WTC11 (cell line): ENCODE results near the gene CDH2. TPM values are rescaled to one million over a fixed set of nuclear protein-coding genes. Genes with fewer than 3 reads are reported as not detected.

Experiments used
- ATAC-seq: fragments of 200-7000 bp; cut with Tn5 transposase; 2 replicates; pipeline ENCODE4 v1.10.0; 2021; ENCODE audit warnings: mild to moderate bottlenecking, moderate library complexity
- CTCF ChIA-PET: fragments of 300-600 bp; sonication (Branson Sonifier 250); formaldehyde crosslinking; loops from one replicate; lab custom pipeline; 2021; ENCODE audit warnings: antibody characterized with exemption; lab: Charles Lee
- POLR2A ChIA-PET: fragments of 350-600 bp; sonication (Branson Sonifier 250); formaldehyde crosslinking; loops from one replicate; lab custom pipeline; 2021; ENCODE audit warnings: antibody characterized with exemption; lab: Charles Lee
- DNase-seq: peaks from one replicate; pipeline ENCODE4 v3.0.0; 2021; ENCODE audit warnings: low spot score
- H3K27ac Mint-ChIP-seq: 2 replicates; pipeline ENCODE4 v1.8.0; 2021; ENCODE audit warnings: mixed read lengths
- H3K27me3 Mint-ChIP-seq: 2 replicates; pipeline ENCODE4 v1.8.0; 2021; ENCODE audit warnings: low read depth, mild to moderate bottlenecking, moderate library complexity, mixed read lengths
- H3K36me3 Mint-ChIP-seq: 2 replicates; pipeline ENCODE4 v1.8.0; 2021; ENCODE audit warnings: mixed read lengths
- H3K4me1 Mint-ChIP-seq: 2 replicates; pipeline ENCODE4 v1.8.0; 2022; ENCODE audit warnings: mixed read lengths
- H3K4me3 Mint-ChIP-seq: 2 replicates; pipeline ENCODE4 v1.8.0; 2021; ENCODE audit warnings: mild to moderate bottlenecking, moderate library complexity, mixed read lengths
- H3K9me3 Mint-ChIP-seq: 2 replicates; pipeline ENCODE4 v1.8.0; 2021; ENCODE audit warnings: mixed read lengths
- CBFB ChIP-seq: sonication (generic); formaldehyde crosslinking; IDR thresholded peaks from 2 replicates; pipeline ENCODE4 v1.8.1; 2022; ENCODE audit warnings: mild to moderate bottlenecking, low read depth, missing genetic modification reagents
- E2F1 ChIP-seq: sonication (generic); formaldehyde crosslinking; IDR thresholded peaks from 2 replicates; pipeline ENCODE4 v1.8.0; 2022; ENCODE audit warnings: mild to moderate bottlenecking, missing genetic modification reagents
- E2F4 ChIP-seq: sonication (generic); formaldehyde crosslinking; IDR thresholded peaks from 2 replicates; pipeline ENCODE4 v1.8.1; 2022; ENCODE audit warnings: low read depth, mild to moderate bottlenecking, moderate library complexity, missing genetic modification reagents, borderline replicate concordance
- ESRRA ChIP-seq: sonication (generic); formaldehyde crosslinking; IDR thresholded peaks from 2 replicates; pipeline ENCODE4 v1.8.1; 2022; ENCODE audit warnings: mild to moderate bottlenecking, missing genetic modification reagents, borderline replicate concordance
- ETV6 ChIP-seq: sonication (generic); formaldehyde crosslinking; IDR thresholded peaks from 2 replicates; pipeline ENCODE4 v1.8.1; 2022; ENCODE audit warnings: mild to moderate bottlenecking, missing genetic modification reagents
- FOXP1 ChIP-seq: sonication (generic); formaldehyde crosslinking; IDR thresholded peaks from 2 replicates; pipeline ENCODE4 v1.8.0; 2022; ENCODE audit warnings: missing genetic modification reagents, mild to moderate bottlenecking, moderate library complexity, borderline replicate concordance
- GABPB1 ChIP-seq: sonication (generic); formaldehyde crosslinking; IDR thresholded peaks from 2 replicates; pipeline ENCODE4 v1.8.1; 2023; ENCODE audit warnings: mild to moderate bottlenecking, missing genetic modification reagents
- HMGXB4 ChIP-seq: sonication (generic); formaldehyde crosslinking; IDR thresholded peaks from 2 replicates; pipeline ENCODE4 v1.8.1; 2023; ENCODE audit warnings: mild to moderate bottlenecking, moderate library complexity, missing genetic modification reagents
- JAZF1 ChIP-seq: fragments of 250-450 bp; sonication (Bioruptor Pico); IDR thresholded peaks from 2 replicates; pipeline ENCODE4 v1.9.0; 2021; ENCODE audit warnings: moderate library complexity, mild to moderate bottlenecking, inconsistent platforms
- PRDM15 ChIP-seq: sonication (generic); formaldehyde crosslinking; IDR thresholded peaks from 2 replicates; pipeline ENCODE4 v1.8.0; 2022; ENCODE audit warnings: missing genetic modification reagents
- TP53 ChIP-seq: sonication (generic); formaldehyde crosslinking; IDR thresholded peaks from 2 replicates; pipeline ENCODE4 v1.8.1; 2023; ENCODE audit warnings: mild to moderate bottlenecking, missing genetic modification reagents
- ZBTB21 ChIP-seq: sonication (generic); formaldehyde crosslinking; IDR thresholded peaks from 2 replicates; pipeline ENCODE4 v1.8.1; 2023; ENCODE audit warnings: mild to moderate bottlenecking, missing genetic modification reagents, borderline replicate concordance
- ZNF219 ChIP-seq: sonication (generic); formaldehyde crosslinking; IDR thresholded peaks from 2 replicates; pipeline ENCODE4 v1.8.0; 2023; ENCODE audit warnings: missing genetic modification reagents, mild to moderate bottlenecking, borderline replicate concordance
- ZNF416 ChIP-seq: fragments of 250-450 bp; sonication (Bioruptor Pico); IDR thresholded peaks from 2 replicates; pipeline ENCODE4 v1.9.0; 2021; ENCODE audit warnings: mild to moderate bottlenecking, inconsistent platforms
- ZNF671 ChIP-seq: fragments of 250-450 bp; sonication (Bioruptor Pico); IDR thresholded peaks from 2 replicates; pipeline ENCODE4 v1.8.0; 2021; ENCODE audit warnings: mild to moderate bottlenecking
- total RNA-seq: library from RNA; stranded (reverse); gene quantifications from 3 replicates; pipeline ENCODE4 v1.2.3, GENCODE V29; 2021
- TF ChIP-seq, protein P1 (sequence below): fragments of 250-450 bp; sonication (Bioruptor Pico); IDR thresholded peaks from 2 replicates; pipeline ENCODE4 v2.1.2; 2022; ENCODE audit warnings: mild to moderate bottlenecking, moderate library complexity

The CDH2 gene
- total RNA-seq, 1 experiment from 2014 or later, result 17.3 TPM

GRCh38 chr18:28036488-28036887 lies 140.4 kb downstream of the CDH2 start:
- TF ChIP-seq ZNF671 (CRISPR knock-in tag), result no peak
- TF ChIP-seq, protein P1, sequence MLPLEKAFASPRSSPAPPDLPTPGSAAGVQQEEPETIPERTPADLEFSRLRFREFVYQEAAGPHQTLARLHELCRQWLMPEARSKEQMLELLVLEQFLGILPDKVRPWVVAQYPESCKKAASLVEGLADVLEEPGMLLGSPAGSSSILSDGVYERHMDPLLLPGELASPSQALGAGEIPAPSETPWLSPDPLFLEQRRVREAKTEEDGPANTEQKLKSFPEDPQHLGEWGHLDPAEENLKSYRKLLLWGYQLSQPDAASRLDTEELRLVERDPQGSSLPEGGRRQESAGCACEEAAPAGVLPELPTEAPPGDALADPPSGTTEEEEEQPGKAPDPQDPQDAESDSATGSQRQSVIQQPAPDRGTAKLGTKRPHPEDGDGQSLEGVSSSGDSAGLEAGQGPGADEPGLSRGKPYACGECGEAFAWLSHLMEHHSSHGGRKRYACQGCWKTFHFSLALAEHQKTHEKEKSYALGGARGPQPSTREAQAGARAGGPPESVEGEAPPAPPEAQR, result no peak
- TF ChIP-seq GABPB1 (CRISPR knock-in tag), result no peak
- ChIA-PET POLR2A (interaction anchor here (0.6 to 0.8 kb wide), 2 partner anchors 94 to 240 kb away, joined by 3 read pairs; no protein-coding TSS in a partner anchor), CTCF (interaction anchor here (1.4 kb wide), 1 partner anchor 9 kb away, joined by 3 read pairs; no protein-coding TSS in a partner anchor)
- ATAC-seq (0 out of 2 replicates have a peak, but pooled peaks have one; percentile 32), DNase-seq (no peak)
- Mint-ChIP-seq H3K9me3 (no peaks in the 10 kb centered on the region), H3K4me1 (peaks cover 32% of the 10 kb centered on the region), H3K27me3 (no peaks in the 10 kb centered on the region), H3K36me3 (no peaks in the 10 kb centered on the region), H3K27ac (no peak overlapping the region; the same call in 1 of the 2 replicates), H3K4me3 (no peak overlapping the region)

GRCh38 chr18:28034567-28034966 lies 142.4 kb downstream of the CDH2 start:
- H3K36me3 Mint-ChIP-seq, result no peaks in the 10 kb centered on the region

DNA sequence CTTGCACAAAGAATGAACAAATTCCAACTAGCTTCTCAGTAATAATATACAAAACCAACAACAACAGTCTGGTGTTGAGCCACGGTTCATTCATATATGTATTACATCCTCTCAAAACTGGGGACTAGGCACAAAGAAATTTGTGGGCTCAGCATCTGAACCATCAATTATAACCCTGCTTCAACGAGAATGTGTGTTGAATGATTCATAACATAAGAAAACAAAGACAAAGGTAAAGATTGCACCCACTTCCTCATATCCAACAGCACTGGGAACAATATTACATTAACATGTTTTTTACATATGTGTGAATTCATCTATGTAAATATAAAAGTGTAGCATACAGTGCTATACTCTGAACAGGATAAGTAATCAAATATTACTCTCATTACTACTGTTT lies 144.8 kb downstream of the CDH2 start:
- no peak overlapping the region for H3K4me3 Mint-ChIP-seq
- no peaks in the 10 kb centered on the region for H3K9me3 Mint-ChIP-seq
- CTCF ChIA-PET, result no interaction called here
- H3K36me3 Mint-ChIP-seq, result no peaks in the 10 kb centered on the region
- H3K27me3 Mint-ChIP-seq, result no peaks in the 10 kb centered on the region
- no peak overlapping the region for H3K27ac Mint-ChIP-seq
- ATAC-seq, result no peak
- DNase-seq, result no peak
- H3K4me1 Mint-ChIP-seq, result peaks cover 24% of the 10 kb centered on the region
- POLR2A ChIA-PET, result no interaction called here
- no peak for TF ChIP-seq E2F1 (CRISPR knock-in tag)
- TF ChIP-seq HMGXB4 (CRISPR knock-in tag), result no peak
- TF ChIP-seq, all 79 proteins: peak for 0

More at GRCh38 chr18:28034567-28034966, 142.4 kb downstream of the CDH2 start:
- H3K27me3 Mint-ChIP-seq, result no peaks in the 10 kb centered on the region
- ATAC-seq (no peak), DNase-seq (no peak)
- no peak overlapping the region for H3K27ac Mint-ChIP-seq
- H3K4me3 Mint-ChIP-seq, result no peak overlapping the region
- TF ChIP-seq TP53 (CRISPR knock-in tag), result no peak
- no peak for TF ChIP-seq ZNF219 (CRISPR knock-in tag)
- no peak for TF ChIP-seq JAZF1 (CRISPR knock-in tag)
- TF ChIP-seq ZBTB21 (CRISPR knock-in tag), result no peak
- TF ChIP-seq E2F4 (CRISPR knock-in tag), result no peak
- TF ChIP-seq ETV6 (CRISPR knock-in tag), result no peak
- H3K9me3 Mint-ChIP-seq, result no peaks in the 10 kb centered on the region
- ChIA-PET POLR2A (no interaction called here), CTCF (no interaction called here)
- H3K4me1 Mint-ChIP-seq, result peaks cover 32% of the 10 kb centered on the region

- DNase-seq (no peak), ATAC-seq (no peak)
- H3K27me3 Mint-ChIP-seq, result no peaks in the 10 kb centered on the region
- no peak overlapping the region for H3K27ac Mint-ChIP-seq
- H3K4me3 Mint-ChIP-seq, result no peak overlapping the region
- no peaks in the 10 kb centered on the region for H3K9me3 Mint-ChIP-seq
- no peaks in the 10 kb centered on the region for H3K36me3 Mint-ChIP-seq
- ChIA-PET CTCF (no interaction called here), POLR2A (interaction anchor here (0.6 kb wide), 1 partner anchor 141 kb away, joined by 8 read pairs; no protein-coding TSS in a partner anchor)
- H3K4me1 Mint-ChIP-seq, result peaks cover 10% of the 10 kb centered on the region
- TF ChIP-seq GABPB1 (CRISPR knock-in tag) (no peak), HMGXB4 (CRISPR knock-in tag) (no peak), ZNF416 (CRISPR knock-in tag) (no peak), FOXP1 (CRISPR knock-in tag) (no peak), CBFB (CRISPR knock-in tag) (no peak), PRDM15 (no peak), ESRRA (CRISPR knock-in tag) (no peak)
Observed at GRCh38 chr18:28030458-28030857, 146.5 kb downstream of the CDH2 start.
